Kidney tubule cell (primary cell): ENCODE measurements around the gene NHERF1.

ENCODE experiments used
- DNase-seq: peaks from one replicate; pipeline ENCODE4 v3.0.0-alpha.2; 2018; ENCODE audit warnings: low spot score

The NHERF1 gene

GRCh38 chr17:74732042-74732867, 16.2 kb upstream of the NHERF1 start:
- no peak for DNase-seq

- no peak for DNase-seq
Measured at GRCh38 chr17:74733365-74734122, 14.9 kb upstream of the NHERF1 start.

GRCh38 chr17:74734256-74734655, 14.2 kb upstream of the NHERF1 start:
- no peak for DNase-seq

- DNase-seq, result no peak
Measured at GRCh38 chr17:74736513-74737298, 11.7 kb upstream of the NHERF1 start, which contains the start of gene RAB37. Gene RAB37, plus strand, starts transcription at chr17:74737256. Its CDS starts 17 bp downstream, at chr17:74737273.

GRCh38 chr17:74737299-74738050, 11.0 kb upstream of the NHERF1 start:
- no peak for DNase-seq

GRCh38 chr17:74738051-74738996, 10.1 kb upstream of the NHERF1 start:
- DNase-seq, result no peak

GRCh38 chr17:74739227-74739831, 9.1 kb upstream of the NHERF1 start:
- no peak for DNase-seq

- DNase-seq, result no peak
Measured at GRCh38 chr17:74740173-74740572, 8.3 kb upstream of the NHERF1 start.

- DNase-seq, result no peak
Measured at GRCh38 chr17:74740641-74741387, 7.6 kb upstream of the NHERF1 start.

- no peak for DNase-seq
Measured at GRCh38 chr17:74742153-74742515, 6.3 kb upstream of the NHERF1 start.

- DNase-seq, result peak; percentile 3
Measured at GRCh38 chr17:74742978-74743545, 5.4 kb upstream of the NHERF1 start.

- no peak for DNase-seq
Measured at GRCh38 chr17:74743755-74744154, 4.7 kb upstream of the NHERF1 start.

GRCh38 chr17:74744349-74744713, 4.1 kb upstream of the NHERF1 start:
- DNase-seq, result no peak

- DNase-seq, result peak; percentile 74
Measured at GRCh38 chr17:74744714-74745547, 3.5 kb upstream of the NHERF1 start.

- no peak for DNase-seq
Measured at GRCh38 chr17:74745548-74746177, 2.8 kb upstream of the NHERF1 start.

GRCh38 chr17:74746376-74746775, 2.1 kb upstream of the NHERF1 start:
- no peak for DNase-seq

- DNase-seq, result no peak
Measured at GRCh38 chr17:74746922-74747321, 1.5 kb upstream of the NHERF1 start.

GRCh38 chr17:74748279-74748528, 224 bp upstream of the NHERF1 start:
- no peak for DNase-seq
